Left ventricle myocardium superior (tissue), 1 donor: ENCODE results near the gene SMIM10L2A. TPM values are rescaled to one million over a fixed set of nuclear protein-coding genes. Genes with fewer than 3 reads are reported as not detected.
"Not testable (repeated sequence)": the region's sequence is repeated elsewhere in the genome, so short reads cannot be mapped to it uniquely, and the experiment has no call there.

Experiments used
- ATAC-seq: fragments of 200-7000 bp; cut with Tn5 transposase; one replicate; pipeline ENCODE4 v1.9.1; 2020; ENCODE audit warnings: mild to moderate bottlenecking, moderate library complexity
- DNase-seq: peaks from one replicate; pipeline ENCODE4 v3.0.0-alpha.2; 2020
- intact Hi-C: fragments of 100-400 bp; cut with micrococcal nuclease; formaldehyde crosslinking; loops from one replicate; pipeline ENCODE4 v1.11.0; 2022
- total RNA-seq: library from RNA; stranded (reverse); fragmentation: NEBNext Ultra II Directional; extraction: Animal tissue kit (Norgen Biotek cat#: 25700); gene quantifications from one replicate; pipeline ENCODE4 v1.2.1, GENCODE V29; 2021
- donor health status: DM: no; HTN: yes; CAD: no; lungs with severe emphysema.

SMIM10L2A gene
- total RNA-seq, 1 donor from 2014 or later = 2.3 TPM

- DNase-seq (no peak), ATAC-seq (no peak)
- intact Hi-C loops = no loop called here
Measured at GRCh38 chrX:135437867-135438733, 16.4 kb downstream of the SMIM10L2A start.

- no peak for ATAC-seq
- intact Hi-C loops = no loop called here
Measured at GRCh38 chrX:135438734-135439043, 16.9 kb downstream of the SMIM10L2A start.

GRCh38 chrX:135449637-135450550 lies 28.1 kb downstream of the SMIM10L2A start:
- DNase-seq (no peak), ATAC-seq (no peak)
- intact Hi-C loops = no loop called here

More at GRCh38 chrX:135438734-135439043, 16.9 kb downstream of the SMIM10L2A start:
- no peak for DNase-seq

GRCh38 chrX:135453381-135453780 lies 31.6 kb downstream of the SMIM10L2A start:
- no peak for DNase-seq
- intact Hi-C loops = no loop called here

GRCh38 chrX:135454816-135455215 lies 33.1 kb downstream of the SMIM10L2A start:
- ATAC-seq (no peak), DNase-seq (no peak)
- intact Hi-C loops = no loop called here

More at GRCh38 chrX:135453381-135453780, 31.6 kb downstream of the SMIM10L2A start:
- ATAC-seq = no peak

- intact Hi-C loops, ATAC-seq, DNase-seq: not testable (repeated sequence)
Measured at GRCh38 chrX:135461756-135462155, 40.0 kb downstream of the SMIM10L2A start.

- intact Hi-C loops = no loop called here
- DNase-seq (no peak), ATAC-seq (no peak)
Measured at GRCh38 chrX:135463937-135464336, 42.2 kb downstream of the SMIM10L2A start.

- intact Hi-C loops = no loop called here
- DNase-seq = no peak
- ATAC-seq = no peak
Measured at GRCh38 chrX:135476378-135476777, 54.6 kb downstream of the SMIM10L2A start.

- peak; percentile 72 for DNase-seq
Measured at GRCh38 chrX:135477576-135477975, 55.8 kb downstream of the SMIM10L2A start.

More at GRCh38 chrX:135477576-135477975, 55.8 kb downstream of the SMIM10L2A start:
- intact Hi-C loops = no loop called here
- peak; percentile 68 for ATAC-seq

Other genes with a start within 250 kb of the SMIM10L2A start
- not detected for gene ETDA, start 169.9 kb upstream of the SMIM10L2A start, total RNA-seq
- gene ETDC, start 112.5 kb upstream of the SMIM10L2A start, total RNA-seq = not detected
- gene ZNF75D, start 77.8 kb upstream of the SMIM10L2A start, total RNA-seq = 6.9 TPM
- gene ZNF449, start 77.1 kb upstream of the SMIM10L2A start, total RNA-seq = 5.5 TPM
- 3.2 TPM for gene INTS6L, start 98.7 kb downstream of the SMIM10L2A start, total RNA-seq